GM13976 (cell line): ENCODE measurements around the gene FOXP1.

Experiments
- DNase-seq: peaks from one replicate; pipeline ENCODE4 v3.0.0; 2012; ENCODE audit warnings: low spot score
- CTCF ChIP-seq: IDR thresholded peaks from 2 replicates; pipeline ENCODE4 v1.5.1; 2012; ENCODE audit warnings: borderline replicate concordance, mild to moderate bottlenecking; ENCODE audit not compliant: insufficient read depth; ENCODE audit errors: extremely low read depth, missing control alignments, control extremely low read depth
- in situ Hi-C: fragments of 300-500 bp; cut with MboI; formaldehyde crosslinking; loops from one replicate; pipeline ENCODE4 v1.12.0; 2022; ENCODE audit warnings: low sequenced_read_pairs, mixed read lengths, inconsistent platforms; ENCODE audit not compliant: unreplicated experiment

The FOXP1 gene

GRCh38 chr3:71549951-71550350 is 33.6 kb downstream of the FOXP1 start:
- in situ Hi-C loops = no loop called here
- DNase-seq = no peak
- no peak for TF ChIP-seq CTCF

- in situ Hi-C loops = no loop called here
- no peak for TF ChIP-seq CTCF
- DNase-seq = no peak
These were observed 34.7 kb downstream of the FOXP1 start for GRCh38 chr3:71548705-71549384.

GRCh38 chr3:71547249-71548198 is 36.0 kb downstream of the FOXP1 start:
- no peak for TF ChIP-seq CTCF
- in situ Hi-C loops = no loop called here
- no peak for DNase-seq

GRCh38 chr3:71546821-71547220 is 36.7 kb downstream of the FOXP1 start:
- in situ Hi-C loops = no loop called here
- DNase-seq = no peak

GRCh38 chr3:71545330-71545729 is 38.2 kb downstream of the FOXP1 start:
- in situ Hi-C loops = no loop called here
- DNase-seq = no peak
- TF ChIP-seq CTCF = no peak

More at GRCh38 chr3:71546821-71547220, 36.7 kb downstream of the FOXP1 start:
- no peak for TF ChIP-seq CTCF

GRCh38 chr3:71543371-71544016 is 40.0 kb downstream of the FOXP1 start:
- DNase-seq = no peak
- in situ Hi-C loops = no loop called here
- no peak for TF ChIP-seq CTCF
